ENCODE results near the gene FAM174B. TPM values are rescaled to one million over a fixed set of nuclear protein-coding genes. Genes with fewer than 3 reads are reported as not detected.

FAM174B gene
- total RNA-seq, 1 experiment from 2014 or later = 0.30 TPM

- BruUV-seq (replicated peaks) = no TSS peak
- Histone ChIP-seq H3K9ac (ENCODE audit: low read length) (no peak overlapping the region), H2AFZ (ENCODE audit: low read depth, low read length, poor library complexity, severe bottlenecking) (no peak overlapping the region), H3K79me2 (ENCODE audit: insufficient read depth, low read length) (no peaks in the 10 kb centered on the region), H3K27me3 (ENCODE audit: insufficient read depth, low read length) (peaks cover 20% of the 10 kb centered on the region), H4K20me1 (ENCODE audit: insufficient read depth) (no peaks in the 10 kb centered on the region), H3K4me2 (ENCODE audit: low read length) (no peak overlapping the region), H3K9me3 (ENCODE audit: control insufficient read depth in 1 of 2, insufficient read depth in 1 of 2, low read depth in 1 of 2, low read length in 2 of 2) (no peaks in the 10 kb centered on the region), H3K36me3 (ENCODE audit: control insufficient read depth in 1 of 2, insufficient read depth in 2 of 2, low read length in 2 of 2) (no peaks in the 10 kb centered on the region), H3K4me3 (replicated peaks in 1 of 2; ENCODE audit: low read depth in 1 of 2, low read length in 2 of 2) (no peak overlapping the region), H3K9me2 (ENCODE audit: insufficient read depth) (no peaks in the 10 kb centered on the region), H3K4me1 (ENCODE audit: control insufficient read depth in 1 of 2, insufficient read depth in 2 of 2, low read length in 2 of 2) (no peaks in the 10 kb centered on the region), H3K27ac (ENCODE audit: low read depth, low read length) (no peak overlapping the region)
- RAD21 ChIA-PET (ENCODE audit: low non-redundant PET in 1 of 2, low total read pairs in 2 of 2, uncharacterized antibody in 2 of 2, unreplicated experiment in 2 of 2) = no interaction called here
- intact Hi-C loops (cut with micrococcal nuclease) = no loop called here
- no peak for ATAC-seq
- CTCF ChIA-PET = no interaction called here
- POLR2A ChIA-PET = no interaction called here
- DNase-seq (ENCODE audit: low read depth, low spot score) = no peak
- no peak for TF ChIP-seq CBX3 (IDR thresholded peaks at IDR 0.05; ENCODE audit: low read depth)
Observed at GRCh38 chr15:92666780-92667179, 11.2 kb upstream of the FAM174B start.

- Histone ChIP-seq H2AFZ (ENCODE audit: low read depth, low read length, poor library complexity, severe bottlenecking) (no peak overlapping the region), H3K4me1 (ENCODE audit: control insufficient read depth in 1 of 2, insufficient read depth in 2 of 2, low read length in 2 of 2) (no peaks in the 10 kb centered on the region), H4K20me1 (ENCODE audit: insufficient read depth) (no peaks in the 10 kb centered on the region), H3K9me3 (ENCODE audit: control insufficient read depth in 1 of 2, insufficient read depth in 1 of 2, low read depth in 1 of 2, low read length in 2 of 2) (no peaks in the 10 kb centered on the region), H3K4me3 (replicated peaks in 1 of 2; ENCODE audit: low read depth in 1 of 2, low read length in 2 of 2) (no peak overlapping the region), H3K27me3 (ENCODE audit: insufficient read depth, low read length) (peaks cover 8% of the 10 kb centered on the region; the same call in 1 of the 2 replicates), H3K4me2 (ENCODE audit: low read length) (no peak overlapping the region), H3K9ac (ENCODE audit: low read length) (no peak overlapping the region), H3K79me2 (ENCODE audit: insufficient read depth, low read length) (no peaks in the 10 kb centered on the region), H3K9me2 (ENCODE audit: insufficient read depth) (no peaks in the 10 kb centered on the region), H3K36me3 (ENCODE audit: control insufficient read depth in 1 of 2, insufficient read depth in 2 of 2, low read length in 2 of 2) (no peaks in the 10 kb centered on the region), H3K27ac (ENCODE audit: low read depth, low read length) (no peak overlapping the region)
- RAD21 ChIA-PET (ENCODE audit: low non-redundant PET in 1 of 2, low total read pairs in 2 of 2, uncharacterized antibody in 2 of 2, unreplicated experiment in 2 of 2) = no interaction called here
- no TSS peak for BruUV-seq (replicated peaks)
- CTCF ChIA-PET = no interaction called here
- POLR2A ChIA-PET = no interaction called here
- no peak for TF ChIP-seq EGR1 (IDR thresholded peaks at IDR 0.05; ENCODE audit: low read depth)
- no peak for TF ChIP-seq SIN3A (IDR thresholded peaks at IDR 0.05; ENCODE audit: low read depth)
- no peak for TF ChIP-seq ELF1 (IDR thresholded peaks at IDR 0.05; ENCODE audit: borderline replicate concordance, low read depth)
- TF ChIP-seq, protein P1, sequence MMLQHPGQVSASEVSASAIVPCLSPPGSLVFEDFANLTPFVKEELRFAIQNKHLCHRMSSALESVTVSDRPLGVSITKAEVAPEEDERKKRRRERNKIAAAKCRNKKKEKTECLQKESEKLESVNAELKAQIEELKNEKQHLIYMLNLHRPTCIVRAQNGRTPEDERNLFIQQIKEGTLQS (IDR thresholded peaks at IDR 0.05) = no peak
- TF ChIP-seq CEBPB (IDR thresholded peaks at IDR 0.05; ENCODE audit: low read depth) = no peak
- no peak for TF ChIP-seq ZFX (IDR thresholded peaks at IDR 0.05)
- TF ChIP-seq ZBTB33 (IDR thresholded peaks at IDR 0.05; ENCODE audit: extremely low read depth, insufficient replicate concordance, low read length) = no peak
- TF ChIP-seq, protein P2, sequence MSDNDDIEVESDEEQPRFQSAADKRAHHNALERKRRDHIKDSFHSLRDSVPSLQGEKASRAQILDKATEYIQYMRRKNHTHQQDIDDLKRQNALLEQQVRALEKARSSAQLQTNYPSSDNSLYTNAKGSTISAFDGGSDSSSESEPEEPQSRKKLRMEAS (IDR thresholded peaks at IDR 0.05) = no peak
- TF ChIP-seq POLR2AphosphoS5 (IDR thresholded peaks at IDR 0.05; ENCODE audit: low read depth, low read length) = no peak
- no peak for TF ChIP-seq FOSL1 (IDR thresholded peaks at IDR 0.05; ENCODE audit: low read depth)
- no peak for TF ChIP-seq ZNF274 (IDR thresholded peaks at IDR 0.05; ENCODE audit: low read depth, low read length)
- TF ChIP-seq JUND (IDR thresholded peaks at IDR 0.05) = no peak
- DNase-seq (ENCODE audit: low read depth, low spot score) (no peak), ATAC-seq (no peak)
- intact Hi-C loops (cut with micrococcal nuclease) = no loop called here
Observed at GRCh38 chr15:92665100-92665555, 9.6 kb upstream of the FAM174B start.

Data from HCT116 (cell line).